Activated T-helper 9 cell treated with anti-CD3 and anti-CD28 coated beads, Interleukin-2, amount 50 U/mL, for 16 hours (primary cell): ENCODE measurements around the gene NODAL.
"Not testable (repeated sequence)": the region's sequence is repeated elsewhere in the genome, so short reads cannot be mapped to it uniquely, and the experiment has no call there.

Source experiments
- DNase-seq: peaks from one replicate; pipeline ENCODE4 v3.0.0-alpha.2; 2020; ENCODE audit warnings: low read depth

The NODAL gene

DNA sequence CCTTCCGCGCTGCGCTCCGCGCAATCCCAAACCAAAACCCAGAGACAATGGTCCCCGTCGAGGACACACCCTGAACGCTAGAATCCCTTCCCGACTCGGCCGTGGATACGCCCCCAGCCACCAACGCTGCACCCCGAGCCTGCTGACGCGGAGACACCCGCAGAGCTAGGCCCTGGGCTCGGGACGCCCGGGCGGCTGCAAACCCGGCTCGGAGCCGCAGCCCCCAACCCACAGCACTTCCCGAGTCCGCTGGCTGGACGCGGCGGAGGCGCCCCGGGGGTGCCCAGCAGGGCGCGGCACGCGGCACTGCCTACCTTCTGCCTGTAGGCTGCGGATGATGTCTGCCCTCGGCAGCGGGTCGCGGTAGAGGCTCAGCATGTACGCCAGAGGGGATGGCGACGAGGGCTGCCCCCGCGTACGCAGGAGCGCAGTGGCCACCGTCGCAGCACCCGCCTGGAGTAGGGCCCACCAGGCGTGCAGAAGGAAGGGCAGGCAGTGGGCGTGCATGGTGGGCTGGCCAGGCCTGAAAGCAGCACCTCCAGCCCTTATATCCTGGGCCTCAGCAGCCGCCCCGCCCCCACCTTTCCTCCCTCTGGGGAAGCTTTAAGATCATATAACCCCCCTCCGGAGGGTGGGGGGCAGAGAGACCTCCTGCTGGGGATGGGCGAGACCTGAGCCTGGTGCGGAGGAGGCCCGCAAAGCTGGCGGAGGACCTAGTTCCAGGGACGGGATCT is at the start of gene NODAL:
NODAL (minus strand) TSS at position 521 of the 734 bp plus-strand sequence; CDS start at position 507, 14 bp downstream.
- DNase-seq, result no peak

DNA sequence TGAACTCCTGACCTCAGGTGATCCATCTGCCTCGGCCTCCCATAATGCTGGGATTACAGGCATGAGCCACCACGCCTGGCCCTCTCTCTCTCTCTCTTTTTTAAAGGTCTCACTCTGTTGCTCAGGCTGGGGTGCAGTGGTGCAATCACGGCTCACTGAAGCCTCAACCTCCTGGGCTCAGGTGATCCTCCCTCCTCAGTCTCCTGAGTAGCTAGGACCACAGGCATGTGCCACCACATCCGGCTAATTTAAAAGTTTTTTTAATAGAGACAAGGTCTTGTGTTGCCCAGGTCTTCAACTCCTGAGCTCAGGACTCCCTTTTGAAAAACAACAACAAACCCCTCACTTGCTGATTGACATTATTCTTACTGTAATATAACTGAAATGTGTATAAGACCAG is 48.7 kb upstream of the NODAL start:
- no peak for DNase-seq

DNA sequence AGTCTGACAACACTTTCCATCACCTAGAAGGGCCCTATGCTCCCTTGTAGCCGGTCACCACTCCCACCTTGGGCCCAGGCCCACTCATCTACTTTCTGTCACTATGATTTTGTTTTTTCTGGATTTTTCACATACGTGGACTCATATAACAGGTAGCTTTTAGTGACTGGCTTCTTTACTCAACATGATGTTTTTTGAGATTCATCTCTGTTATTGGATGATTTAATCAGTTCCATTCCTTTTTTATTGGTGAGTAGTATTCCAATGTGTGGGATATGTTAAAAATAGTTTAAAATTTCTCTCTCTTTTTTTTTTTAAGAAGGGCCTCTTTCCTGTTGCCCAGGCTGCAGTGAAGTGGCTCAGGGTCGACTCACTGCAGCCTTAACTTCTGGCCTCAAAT is 46.3 kb upstream of the NODAL start:
- no peak for DNase-seq

DNA sequence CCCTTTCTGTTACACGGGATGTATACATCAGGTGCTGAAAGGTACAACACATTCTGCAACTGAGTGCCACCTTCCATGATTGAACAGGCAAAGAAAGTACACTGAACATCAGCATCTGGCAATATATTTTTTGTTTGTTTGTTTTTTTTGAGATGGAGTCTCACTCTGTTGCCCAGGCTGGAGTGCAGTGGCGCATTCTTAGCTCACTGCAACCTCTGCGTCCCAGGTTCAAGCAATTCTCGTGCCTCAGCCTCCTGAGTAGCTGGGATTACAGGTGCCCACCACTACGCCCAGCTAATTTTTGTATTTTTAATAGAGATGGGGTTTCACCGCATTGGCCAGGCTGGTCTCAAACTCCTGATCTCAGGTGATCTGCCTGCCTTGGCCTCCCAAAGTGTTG is 42.4 kb upstream of the NODAL start:
- not testable (repeated sequence) for DNase-seq

DNA sequence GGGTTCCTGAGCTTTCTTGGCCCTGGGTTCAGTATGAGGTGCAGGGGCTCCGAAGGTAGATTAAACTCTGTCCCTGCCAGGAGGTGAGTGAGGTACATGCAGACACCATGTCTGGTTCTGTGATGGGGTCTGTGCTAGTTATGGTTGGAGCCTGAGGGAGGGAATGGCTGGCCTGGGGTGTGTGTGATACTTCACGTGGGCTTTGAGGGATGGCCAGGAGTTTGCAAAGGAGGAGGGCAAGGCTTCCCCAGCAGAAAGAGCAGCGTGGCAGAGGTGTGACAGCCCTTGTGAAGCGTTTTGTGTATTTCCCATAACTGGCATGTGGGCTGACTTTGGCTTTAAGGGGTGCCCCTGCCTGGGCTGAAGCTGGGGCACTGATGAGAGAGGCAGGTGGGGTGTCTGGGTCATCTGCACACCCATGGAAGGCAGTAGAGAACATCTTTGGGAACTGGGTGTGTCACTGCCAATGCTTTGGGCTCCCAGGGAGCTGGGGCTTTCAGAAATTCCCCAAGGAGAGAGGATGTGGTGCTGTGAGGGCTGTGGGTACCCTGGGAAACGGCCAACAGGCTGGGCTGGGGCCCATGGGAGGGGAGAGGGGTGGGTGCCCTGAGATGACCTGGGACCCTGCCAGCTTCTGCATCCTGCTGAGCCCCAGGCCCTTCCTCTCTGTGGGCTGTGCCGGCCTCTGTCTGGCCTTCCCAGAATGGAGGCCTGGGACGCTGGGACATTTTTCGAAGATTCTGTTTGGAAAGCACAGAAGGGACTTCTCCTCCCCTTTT is 41.7 kb upstream of the NODAL start:
- DNase-seq, result no peak

DNA sequence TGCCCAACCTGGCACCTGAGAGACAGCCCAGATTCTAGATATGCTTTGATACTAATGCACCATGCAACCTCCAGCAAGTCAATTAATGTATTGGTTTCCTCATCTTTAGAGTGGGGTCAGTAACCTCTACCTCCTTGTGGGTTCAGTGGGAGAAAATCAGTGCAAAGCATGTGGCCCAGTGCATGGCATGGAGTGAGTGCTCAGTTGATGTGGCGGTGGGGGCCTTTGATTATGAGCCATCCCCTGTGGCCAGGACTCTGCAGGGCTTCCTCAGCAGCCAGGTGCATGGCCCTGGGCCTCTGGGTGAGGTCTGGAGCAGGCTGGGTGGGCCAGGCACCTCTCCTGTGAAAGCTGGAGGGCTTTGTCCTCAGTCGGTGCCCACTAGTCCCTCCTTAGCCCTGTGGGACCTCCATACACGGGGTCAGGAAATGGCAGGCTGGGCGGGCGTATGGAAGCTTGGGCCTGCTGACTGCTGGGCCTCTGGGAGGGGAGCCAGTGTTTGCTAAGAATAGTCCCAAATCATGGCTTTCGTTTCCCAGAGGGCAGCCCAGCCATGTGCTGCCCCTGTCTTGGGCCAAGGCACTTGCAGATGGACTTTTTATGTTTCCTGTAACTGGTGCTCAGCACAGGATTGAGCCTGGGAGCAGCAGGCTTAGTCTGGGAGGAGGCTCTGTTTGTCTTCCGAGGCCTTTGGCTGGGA is 40.5 kb upstream of the NODAL start:
- DNase-seq, result no peak

DNA sequence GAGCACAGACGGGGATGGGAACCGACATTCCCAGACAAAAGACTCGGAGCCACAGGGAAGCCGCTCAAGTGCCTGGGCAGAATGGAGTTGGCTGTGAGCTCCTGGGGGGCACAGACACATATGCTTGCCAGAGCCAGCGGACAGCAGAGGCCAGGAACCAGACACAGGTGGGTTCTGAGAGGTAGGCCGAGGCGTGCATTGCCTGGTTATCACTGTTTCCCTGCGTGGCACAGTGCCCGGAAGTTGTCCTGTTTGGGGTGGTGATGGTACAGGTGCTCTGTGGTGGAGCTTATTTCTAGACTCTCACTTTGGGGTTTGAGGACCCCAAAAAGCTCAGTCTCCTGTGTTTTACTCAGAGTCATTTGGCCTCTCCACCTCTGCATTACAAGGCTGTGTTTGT is 39.6 kb upstream of the NODAL start:
- DNase-seq, result no peak

DNA sequence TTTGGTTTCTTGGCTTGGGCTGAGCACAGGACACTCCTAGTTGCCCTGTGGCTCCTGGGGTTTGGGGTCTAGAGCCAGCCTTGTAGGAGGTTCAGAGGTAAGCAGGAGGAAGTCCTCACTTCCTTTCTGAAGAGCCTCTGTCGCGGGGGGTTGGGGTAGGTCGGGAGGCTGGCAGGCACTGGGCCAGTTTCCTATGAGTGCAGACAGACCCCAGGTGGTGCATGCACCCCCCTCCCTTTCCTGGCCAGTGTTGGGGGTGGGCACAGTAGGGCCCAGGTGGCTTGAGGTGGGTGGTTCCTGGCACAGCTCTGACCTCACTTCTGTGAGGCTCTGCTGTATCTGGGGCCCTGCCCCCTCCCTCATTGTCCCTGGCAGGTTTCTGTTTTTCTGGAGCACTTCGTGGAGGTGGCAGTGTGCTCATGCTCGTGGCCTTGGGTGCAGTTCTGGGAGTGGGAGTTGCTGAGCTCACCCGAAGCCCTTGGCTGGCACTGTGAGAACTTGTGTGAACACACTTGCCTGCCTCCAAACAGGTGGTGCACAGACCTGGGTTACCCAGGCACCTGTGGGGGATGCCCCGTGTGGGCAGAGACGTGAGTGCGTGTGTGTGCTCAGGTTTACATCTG is 38.9 kb upstream of the NODAL start:
- no peak for DNase-seq

DNA sequence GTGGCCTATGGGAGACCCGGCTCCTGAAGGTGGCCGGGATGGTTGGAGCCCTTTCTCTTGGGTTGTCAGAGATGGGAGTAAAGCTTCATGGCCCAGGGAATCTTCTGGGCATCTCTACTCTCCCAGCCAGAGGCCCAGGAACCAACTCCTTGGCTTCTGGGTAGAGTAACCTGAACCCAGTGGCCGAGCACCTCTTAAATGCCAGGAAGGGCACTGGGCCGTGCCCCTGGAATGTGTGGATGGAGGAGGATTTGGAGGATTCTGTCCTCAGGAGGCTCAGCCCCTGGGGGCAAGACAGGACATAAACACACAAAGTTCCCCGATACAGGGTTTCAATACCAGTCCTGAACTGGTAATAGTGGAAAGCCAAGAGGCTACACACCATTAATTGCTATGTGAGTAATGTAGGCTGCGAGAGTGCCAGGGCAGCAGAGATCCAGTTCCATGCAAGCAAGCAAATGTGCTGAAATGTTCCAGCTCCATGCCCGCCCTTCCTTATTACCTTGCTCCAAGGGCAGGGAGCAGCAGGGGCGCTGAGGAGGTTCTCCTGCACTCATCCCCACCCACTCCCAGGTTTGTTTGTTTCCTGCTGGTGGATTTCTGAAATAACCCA is 38.3 kb upstream of the NODAL start:
- no peak for DNase-seq

DNA sequence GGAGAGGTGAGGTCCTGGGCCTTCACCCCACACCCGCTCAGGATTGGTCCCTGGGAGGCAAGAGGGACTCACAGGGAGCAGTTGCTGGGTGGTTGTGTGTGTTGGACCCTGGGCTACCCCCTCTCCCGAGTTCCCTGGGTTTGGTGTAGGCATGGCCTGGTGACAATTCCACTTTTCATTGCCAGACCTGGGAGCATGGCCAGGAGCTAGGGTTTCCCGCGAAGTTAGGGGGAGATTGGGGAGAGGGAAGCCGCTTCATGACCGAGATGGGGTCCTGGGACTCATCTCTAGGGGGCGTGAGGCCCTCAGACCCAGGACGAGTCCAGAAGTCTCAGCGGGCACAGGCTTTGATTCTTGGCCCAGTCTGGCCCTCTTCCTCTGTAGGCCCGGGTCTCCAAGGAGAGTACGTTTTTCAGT is 37.7 kb upstream of the NODAL start:
- DNase-seq, result no peak

DNA sequence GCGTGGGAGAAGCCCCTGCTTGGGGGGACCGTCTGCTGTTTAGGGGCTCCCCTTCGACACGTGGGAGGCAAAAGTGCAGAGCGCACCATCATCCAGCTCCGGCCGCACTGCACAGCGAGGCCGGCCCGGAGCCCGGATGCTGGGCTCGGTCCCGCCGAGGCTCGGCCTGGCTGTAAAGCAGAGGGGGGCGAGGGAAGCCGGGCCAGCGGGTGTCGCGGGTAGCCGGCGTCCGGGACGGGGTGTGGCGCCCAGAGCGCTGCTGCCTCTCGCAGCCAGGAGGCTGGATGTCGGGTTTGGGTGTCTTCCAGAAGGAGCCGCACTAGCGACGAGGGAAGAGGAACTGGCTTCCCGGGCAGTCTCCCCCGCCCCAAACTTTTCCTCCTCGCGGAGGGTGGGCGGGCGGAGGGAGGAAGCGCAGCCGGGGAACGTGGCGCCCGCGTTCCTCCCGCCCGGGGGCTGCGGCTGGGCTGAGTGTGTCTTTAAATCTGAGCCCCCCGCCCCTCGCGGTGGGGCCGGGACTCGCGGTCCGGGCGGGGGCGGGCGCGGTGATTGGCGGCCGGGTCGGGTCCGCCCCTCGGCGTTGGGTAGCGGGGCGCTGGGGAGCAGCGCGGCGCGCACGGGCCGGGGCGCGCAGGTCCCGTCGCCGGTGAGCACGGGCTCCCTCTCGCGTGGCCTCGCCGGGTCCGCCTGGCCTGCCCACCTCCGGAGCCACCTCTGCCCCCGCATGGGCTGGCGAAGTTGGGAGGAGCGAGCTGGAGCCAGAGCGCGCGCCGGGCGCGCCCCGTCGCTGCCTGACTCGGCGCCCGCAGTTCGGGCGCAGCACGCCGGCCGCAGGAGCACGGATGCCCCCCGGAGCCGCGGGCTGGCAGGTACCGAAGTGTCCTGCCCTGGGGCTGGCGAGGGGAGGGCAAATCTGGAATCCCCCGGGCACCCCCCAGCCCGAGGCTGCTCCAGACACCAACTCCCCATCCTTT is 37.0 kb upstream of the NODAL start, which contains the start of gene PALD1:
PALD1 (plus strand) TSS at position 577 of the 974 bp plus-strand sequence. CDS start 47,185 bp downstream, outside the sequence.
- peak; percentile 17 for DNase-seq

DNA sequence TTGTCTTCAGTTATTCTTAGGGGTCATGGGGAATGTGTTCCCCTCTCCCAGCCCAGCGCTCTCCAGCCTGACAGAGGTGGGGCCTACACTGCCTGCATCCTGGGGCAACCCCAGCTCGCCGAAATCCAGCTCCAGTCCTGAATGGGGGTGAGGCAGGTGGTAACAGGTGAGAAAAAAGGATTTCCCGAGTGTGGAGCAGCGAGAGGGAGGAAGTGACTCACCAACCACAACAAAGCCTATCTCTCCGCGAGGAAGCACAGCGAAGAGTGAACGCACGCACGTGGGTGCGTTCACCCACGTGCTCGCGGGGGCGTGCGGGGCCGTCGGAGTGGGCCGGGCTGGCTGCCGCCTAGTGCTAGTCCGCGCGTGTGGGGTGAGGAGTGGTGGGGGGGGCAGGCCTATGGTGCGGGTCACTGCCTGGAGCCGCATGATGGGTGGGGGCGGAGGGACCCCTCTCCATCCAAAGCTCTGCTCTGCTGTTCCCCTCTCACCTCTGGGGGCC is 36.2 kb upstream of the NODAL start:
- DNase-seq, result peak; percentile 70

DNA sequence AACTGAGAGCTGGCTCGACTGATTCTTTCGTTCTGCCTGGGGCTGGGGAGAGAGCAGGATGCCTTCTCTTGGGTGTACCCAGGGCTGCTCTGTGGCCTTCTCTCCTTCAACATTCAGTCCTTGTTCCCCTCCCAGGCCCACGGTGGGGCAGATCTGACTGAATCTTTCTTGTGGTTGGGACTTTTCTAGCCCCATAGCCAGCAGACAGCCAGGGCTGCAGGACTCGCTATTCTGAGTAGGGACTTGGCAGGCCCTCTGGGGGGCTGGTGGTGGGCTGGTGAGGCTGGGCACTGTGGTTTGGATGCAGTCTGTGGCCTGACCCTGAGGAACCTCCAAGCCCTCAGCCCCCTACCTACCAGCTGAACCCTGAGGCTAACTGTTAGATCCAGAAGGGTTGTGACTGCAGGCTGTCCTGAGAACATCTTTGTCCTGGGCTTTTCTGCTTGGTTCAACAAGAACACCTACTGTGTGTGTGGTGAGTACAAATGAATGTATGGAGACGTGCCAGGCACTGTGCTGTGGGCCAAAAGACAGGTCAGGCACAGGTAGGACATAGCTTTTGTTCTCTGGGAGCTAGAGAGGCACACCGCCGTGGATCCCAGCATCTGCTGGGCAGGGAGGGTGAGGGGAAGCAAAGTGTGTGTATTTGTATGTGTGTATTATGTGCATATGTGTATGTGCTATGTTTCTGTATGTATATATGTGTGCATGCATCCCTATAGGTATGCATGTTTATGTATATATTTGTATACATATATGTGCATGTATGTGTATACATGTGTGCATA is 35.0 kb upstream of the NODAL start:
- DNase-seq, result no peak

DNA sequence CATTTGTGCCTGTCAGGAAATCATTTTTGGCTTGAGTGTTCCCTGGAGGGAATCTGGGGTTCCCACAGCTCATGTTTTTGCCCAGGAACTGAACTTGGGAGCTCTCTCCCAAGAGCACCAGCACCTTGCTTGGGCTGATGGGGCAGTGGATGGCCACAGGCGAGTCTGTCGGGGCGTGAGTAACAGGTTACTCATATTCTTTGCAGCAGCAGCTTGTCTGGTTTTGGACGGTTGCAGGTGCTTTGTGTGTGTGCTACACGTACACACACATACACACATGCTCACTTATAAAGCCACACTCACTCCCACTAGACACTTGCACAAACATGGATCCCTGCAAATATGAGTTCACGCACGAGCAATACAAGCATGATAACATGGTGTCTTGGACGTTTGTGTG is 34.2 kb upstream of the NODAL start:
- DNase-seq, result no peak

DNA sequence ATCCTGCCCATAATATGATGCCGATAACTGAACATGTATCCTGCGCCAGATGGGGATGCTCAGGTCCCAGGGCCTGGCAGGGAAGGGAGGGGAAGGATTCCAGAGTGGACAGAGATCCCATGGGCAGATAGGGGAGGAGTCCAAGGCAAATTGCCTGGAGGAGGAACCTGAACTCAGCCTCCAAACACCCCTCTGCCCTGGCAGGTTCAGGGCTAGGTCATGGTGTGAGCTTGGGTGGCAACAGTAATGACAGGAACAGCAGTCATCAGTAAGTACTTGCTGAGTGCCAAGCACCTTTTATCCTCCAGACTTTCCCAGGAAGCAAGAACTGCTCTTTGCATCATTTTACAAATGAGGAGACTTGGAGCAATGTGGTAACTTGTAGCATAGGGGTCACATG is 33.3 kb upstream of the NODAL start:
- DNase-seq, result no peak

DNA sequence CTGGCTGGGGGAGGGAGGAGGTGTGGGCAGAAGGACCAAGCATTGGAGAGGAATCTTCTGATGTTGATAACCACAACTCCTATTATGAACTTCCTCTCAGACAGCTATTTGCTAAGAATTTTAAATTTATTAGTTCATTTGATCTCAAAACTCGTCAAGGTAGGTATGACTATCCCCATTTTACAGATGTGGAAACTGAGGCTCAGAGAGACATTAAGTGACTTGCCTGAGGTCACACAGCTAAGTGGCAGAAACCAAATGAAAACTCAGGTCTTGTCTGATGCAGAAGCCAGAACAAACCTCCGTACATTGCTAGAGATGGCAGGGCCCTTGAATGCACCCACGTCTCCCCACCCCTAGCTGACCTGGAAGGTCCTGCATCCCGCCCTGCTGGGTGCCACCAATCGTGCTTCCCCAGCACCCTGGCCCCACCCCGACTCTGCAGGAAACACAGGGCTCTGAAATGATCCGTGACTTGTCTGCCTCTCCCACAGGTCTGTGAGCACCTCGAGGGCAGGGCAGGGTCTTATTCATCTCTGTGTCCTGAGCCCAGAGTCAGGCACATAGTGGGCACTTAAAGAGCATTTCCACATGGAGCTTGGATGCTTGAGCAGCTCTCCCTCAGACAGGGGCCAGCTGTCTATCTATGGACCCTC is 31.4 kb upstream of the NODAL start:
- DNase-seq, result no peak

DNA sequence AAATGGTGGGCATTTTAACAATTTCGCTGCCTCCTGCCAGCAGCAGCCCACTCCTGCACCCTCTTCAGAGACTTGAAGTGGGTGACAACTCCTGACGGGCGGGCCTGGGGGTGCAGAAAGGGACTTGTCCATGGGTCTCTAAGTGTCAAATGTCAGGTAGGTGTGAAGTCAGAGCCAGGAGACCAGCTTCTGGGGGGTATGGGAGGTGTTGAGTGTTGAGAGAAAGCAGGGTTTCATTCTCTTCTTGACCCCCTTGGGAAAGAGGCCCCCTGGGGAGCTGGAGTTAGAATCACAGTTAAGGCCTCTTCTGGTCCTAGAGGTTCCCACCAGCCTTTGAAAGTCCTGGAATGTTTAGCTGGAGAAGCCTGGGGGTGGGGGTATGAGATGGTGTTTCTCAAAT is 25.5 kb upstream of the NODAL start:
- DNase-seq, result no peak

DNA sequence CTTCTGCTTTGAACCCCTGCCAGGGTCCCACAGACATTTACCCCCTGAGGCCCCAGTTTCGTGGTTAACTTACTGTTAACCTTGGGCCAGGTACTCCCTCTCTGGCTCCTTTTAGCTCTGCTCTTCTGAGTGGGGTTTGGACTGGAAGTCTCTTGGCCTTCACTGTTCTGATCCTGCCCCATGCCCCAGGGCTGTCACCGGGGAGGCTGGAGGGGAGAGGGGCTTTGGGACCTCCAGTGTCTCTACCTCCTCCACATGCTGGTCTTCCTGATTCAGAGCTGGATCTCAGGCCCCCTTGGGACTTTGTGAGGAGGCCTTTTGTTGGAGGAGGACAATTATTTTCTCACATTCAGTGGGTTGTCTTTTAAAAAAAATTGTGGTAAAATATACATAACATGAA is 24.4 kb upstream of the NODAL start:
- no peak for DNase-seq

DNA sequence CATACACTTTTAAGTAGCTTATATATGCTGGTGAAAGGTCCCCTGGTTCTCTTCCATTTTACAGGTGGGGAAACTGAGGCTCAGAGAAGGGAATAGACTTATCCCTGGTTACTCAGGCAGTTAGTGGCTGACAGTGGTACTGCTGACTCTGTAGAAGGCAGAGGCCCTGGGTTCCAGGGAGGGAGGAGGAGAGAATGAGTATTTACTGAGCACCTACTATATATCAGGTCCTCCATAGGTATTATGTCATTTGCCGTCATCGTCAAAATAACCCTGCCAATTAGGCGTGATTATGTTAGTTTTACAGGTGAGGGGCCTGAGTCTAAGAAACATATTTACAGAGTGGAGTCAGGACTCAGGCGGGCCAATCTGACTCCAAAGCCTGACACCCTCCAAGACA is 23.8 kb upstream of the NODAL start:
- DNase-seq, result no peak
